HEK293T (cell line): ENCODE measurements around the gene TMEM218.

Experiments
- CTCF ChIA-PET: fragments of 350-600 bp; formaldehyde crosslinking; extraction: SDS; loops from one replicate; lab custom pipeline; 2021; ENCODE audit warnings: antibody characterized with exemption, inconsistent platforms; lab: Yijun Ruan, JAX
- POLR2A ChIA-PET: fragments of 350-600 bp; formaldehyde crosslinking; extraction: SDS; loops from one replicate; lab custom pipeline; 2020; ENCODE audit warnings: antibody characterized with exemption, inconsistent platforms; lab: Yijun Ruan, JAX
- DNase-seq: peaks from one replicate; pipeline ENCODE4 v3.0.0; 2012; ENCODE audit warnings: mixed read lengths; ENCODE audit errors: extremely low spot score
- ARNT ChIP-seq: fragments of 450-650 bp; IDR thresholded peaks from 2 replicates; pipeline ENCODE4 v1.6.1; 2017; ENCODE audit warnings: mild to moderate bottlenecking
- BHLHE40 ChIP-seq: fragments of 450-650 bp; IDR thresholded peaks from 2 replicates; pipeline ENCODE4 v1.6.1; 2016; ENCODE audit warnings: mild to moderate bottlenecking, moderate library complexity, borderline replicate concordance
- CTBP1 ChIP-seq: fragments of 450-650 bp; IDR thresholded peaks from 2 replicates; pipeline ENCODE4 v1.6.1; 2016; ENCODE audit warnings: borderline replicate concordance
- ELF4 ChIP-seq: fragments of 450-650 bp; IDR thresholded peaks from 2 replicates; pipeline ENCODE4 v1.6.1; 2017; ENCODE audit warnings: antibody characterized with exemption
- FOXA1 ChIP-seq: fragments of 450-650 bp; IDR thresholded peaks from 2 replicates; pipeline ENCODE4 v1.6.1; 2016; ENCODE audit warnings: mild to moderate bottlenecking
- FOXK2 ChIP-seq: fragments of 450-650 bp; IDR thresholded peaks from 2 replicates; pipeline ENCODE4 v1.6.1; 2016; ENCODE audit warnings: mild to moderate bottlenecking
- FOXM1 ChIP-seq: fragments of 450-650 bp; IDR thresholded peaks from 2 replicates; pipeline ENCODE4 v1.6.1; 2017; ENCODE audit warnings: mild to moderate bottlenecking, borderline replicate concordance
- HDGF ChIP-seq: fragments of 450-650 bp; IDR thresholded peaks from 2 replicates; pipeline ENCODE4 v1.6.1; 2017; ENCODE audit warnings: antibody characterized with exemption, borderline replicate concordance
- L3MBTL2 ChIP-seq: fragments of 450-650 bp; conservative IDR thresholded peaks from 2 replicates; pipeline ENCODE4 v1.6.1; 2016; ENCODE audit warnings: mild to moderate bottlenecking
- LEF1 ChIP-seq: fragments of 450-650 bp; IDR thresholded peaks from 2 replicates; pipeline ENCODE4 v1.6.1; 2017; ENCODE audit warnings: mild to moderate bottlenecking, borderline replicate concordance
- NFRKB ChIP-seq: fragments of 450-650 bp; IDR thresholded peaks from 2 replicates; pipeline ENCODE4 v1.6.1; 2016; ENCODE audit warnings: mild to moderate bottlenecking, moderate library complexity
- SP1 ChIP-seq: fragments of 450-650 bp; IDR thresholded peaks from 2 replicates; pipeline ENCODE4 v1.6.1; 2017
- SUZ12 ChIP-seq: fragments of 450-650 bp; IDR thresholded peaks from 2 replicates; pipeline ENCODE4 v1.6.1; 2016; ENCODE audit warnings: mild to moderate bottlenecking
- TARDBP ChIP-seq: fragments of 450-650 bp; IDR thresholded peaks from 2 replicates; pipeline ENCODE4 v1.6.1; 2016
- ZNF384 ChIP-seq: fragments of 450-650 bp; IDR thresholded peaks from 2 replicates; pipeline ENCODE4 v1.6.1; 2016
- TF ChIP-seq, protein P1 (sequence below): fragments of 450-650 bp; IDR thresholded peaks from 2 replicates; pipeline ENCODE4 v1.6.1; 2016

TMEM218 gene

DNA sequence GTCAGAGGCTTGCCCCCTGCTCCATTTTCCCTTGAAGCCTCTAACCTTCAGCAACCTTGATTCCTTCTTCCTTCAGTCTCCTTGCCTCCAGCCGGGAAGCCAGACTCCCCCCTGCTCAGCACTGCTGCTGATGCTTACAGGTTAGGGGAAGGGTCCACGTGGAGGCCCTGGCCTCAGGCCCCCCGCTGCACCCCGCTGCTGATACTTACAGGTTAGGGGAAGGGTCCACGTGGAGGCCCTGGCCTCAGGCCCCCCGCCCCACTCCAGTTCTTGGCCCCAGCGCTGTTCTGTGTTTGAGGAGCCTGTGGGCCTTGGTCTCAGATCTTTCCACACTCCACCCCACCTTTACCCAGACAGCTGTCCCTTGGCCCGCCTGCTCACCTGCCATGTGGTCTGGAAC lies 27.5 kb upstream of the TMEM218 start:
- ChIA-PET POLR2A (interaction anchor here (0.9 kb wide), 1 partner anchor 27 kb away, joined by 3 read pairs; no protein-coding TSS in a partner anchor), CTCF (no interaction called here)
- TF ChIP-seq FOXA1 (no peak), TARDBP (no peak), CTBP1 (no peak), L3MBTL2 (no peak), NFRKB (no peak), SP1 (no peak), BHLHE40 (no peak), ELF4 (no peak), LEF1 (no peak), ARNT (no peak), FOXM1 (no peak), FOXK2 (no peak), SUZ12 (no peak), ZNF384 (no peak), HDGF (no peak)
- TF ChIP-seq, protein P1, sequence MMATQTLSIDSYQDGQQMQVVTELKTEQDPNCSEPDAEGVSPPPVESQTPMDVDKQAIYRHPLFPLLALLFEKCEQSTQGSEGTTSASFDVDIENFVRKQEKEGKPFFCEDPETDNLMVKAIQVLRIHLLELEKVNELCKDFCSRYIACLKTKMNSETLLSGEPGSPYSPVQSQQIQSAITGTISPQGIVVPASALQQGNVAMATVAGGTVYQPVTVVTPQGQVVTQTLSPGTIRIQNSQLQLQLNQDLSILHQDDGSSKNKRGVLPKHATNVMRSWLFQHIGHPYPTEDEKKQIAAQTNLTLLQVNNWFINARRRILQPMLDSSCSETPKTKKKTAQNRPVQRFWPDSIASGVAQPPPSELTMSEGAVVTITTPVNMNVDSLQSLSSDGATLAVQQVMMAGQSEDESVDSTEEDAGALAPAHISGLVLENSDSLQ, result no peak
- DNase-seq, result no peak

DNA sequence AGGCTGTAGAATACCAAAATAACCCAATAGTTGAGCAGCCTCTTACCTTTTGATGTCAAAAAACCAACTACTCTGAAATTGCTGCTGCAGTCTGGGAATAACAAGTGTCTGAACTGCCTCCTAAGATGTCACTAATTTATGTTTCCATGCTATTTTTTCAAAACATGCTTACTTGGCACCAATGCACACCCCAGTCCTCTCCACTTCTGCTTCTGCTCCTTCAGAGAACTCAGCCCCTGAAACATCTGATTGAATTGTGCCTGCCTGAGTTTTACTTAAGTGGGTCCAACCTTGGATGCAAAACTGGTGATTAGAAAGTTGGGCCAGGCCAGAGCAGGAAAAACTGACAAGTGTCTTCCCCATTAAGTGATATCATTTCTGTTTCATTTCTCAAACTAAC lies 24.6 kb upstream of the TMEM218 start:
- no peak for DNase-seq
- ChIA-PET POLR2A (no interaction called here), CTCF (no interaction called here)
- TF ChIP-seq BHLHE40, result no peak
- TF ChIP-seq HDGF, result no peak
- TF ChIP-seq SP1, result no peak
- no peak for TF ChIP-seq TARDBP
- no peak for TF ChIP-seq SUZ12
- TF ChIP-seq LEF1, result no peak
- TF ChIP-seq FOXA1, result no peak
- TF ChIP-seq ZNF384, result no peak
- TF ChIP-seq NFRKB, result no peak
- no peak for TF ChIP-seq L3MBTL2
- TF ChIP-seq, protein P1, result no peak
- TF ChIP-seq FOXM1, result no peak
- TF ChIP-seq CTBP1, result no peak
- no peak for TF ChIP-seq ELF4
- no peak for TF ChIP-seq ARNT
- no peak for TF ChIP-seq FOXK2

DNA sequence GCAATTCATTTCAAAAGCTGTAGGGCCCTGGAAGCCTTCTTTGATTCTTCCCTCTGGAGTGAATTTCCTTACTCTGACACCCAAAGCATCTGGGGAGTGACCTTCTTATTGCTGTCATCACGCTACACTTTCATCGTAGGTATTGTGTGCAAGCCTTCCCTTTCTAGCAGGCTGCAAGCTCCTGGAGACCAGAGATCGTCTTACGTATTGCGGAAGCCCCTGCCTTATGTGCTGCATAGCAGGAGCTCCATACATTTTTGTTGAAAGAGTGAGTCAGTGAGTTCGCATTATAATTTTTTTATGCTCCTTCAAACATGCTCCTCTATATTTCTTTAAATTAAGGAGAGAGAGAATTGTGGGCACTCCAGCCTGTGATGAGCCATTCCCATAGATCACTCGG lies 21.2 kb upstream of the TMEM218 start:
- CTCF ChIA-PET, result interaction anchor here (0.6 kb wide), 1 partner anchor 47 kb away, joined by 4 read pairs; no protein-coding TSS in a partner anchor
- no peak for DNase-seq
- POLR2A ChIA-PET, result interaction anchor here (1.2 kb wide), 1 partner anchor 21 kb away, joined by 3 read pairs; the partner anchor contains the start of gene TMEM218
- TF ChIP-seq CTBP1 (no peak), HDGF (no peak), SUZ12 (no peak), ELF4 (no peak), LEF1 (no peak), FOXK2 (no peak), FOXA1 (no peak)
- TF ChIP-seq, protein P1, result no peak

DNA sequence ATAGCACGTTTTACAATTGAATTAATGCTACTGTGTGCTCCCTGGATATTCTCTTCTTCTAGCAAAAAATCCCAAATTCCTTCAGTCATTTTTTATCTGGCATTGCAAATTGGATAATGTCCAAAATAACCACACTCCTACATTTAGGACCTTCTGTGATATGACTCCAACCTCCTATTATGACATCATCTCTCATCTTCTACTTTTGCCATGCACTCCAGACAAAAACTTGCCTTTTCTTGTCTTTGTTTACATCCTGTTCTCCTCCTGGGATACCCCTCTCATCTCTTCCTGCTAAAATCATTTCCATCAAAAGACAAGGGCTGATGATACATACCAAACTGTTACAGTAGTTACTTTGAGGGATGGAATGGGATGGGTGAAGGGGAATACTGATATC lies 20.6 kb upstream of the TMEM218 start:
- DNase-seq, result no peak
- CTCF ChIA-PET, result interaction anchor here (0.6 kb wide), 1 partner anchor 48 kb away, joined by 4 read pairs; no protein-coding TSS in a partner anchor
- POLR2A ChIA-PET, result interaction anchor here (1.2 kb wide), 1 partner anchor 20 kb away, joined by 3 read pairs; the partner anchor contains the start of gene TMEM218
- TF ChIP-seq FOXM1, result no peak
- TF ChIP-seq TARDBP, result no peak
- no peak for TF ChIP-seq L3MBTL2
- TF ChIP-seq, protein P1, result no peak
- TF ChIP-seq CTBP1, result no peak
- no peak for TF ChIP-seq NFRKB
- TF ChIP-seq SUZ12, result no peak
- no peak for TF ChIP-seq ELF4
- no peak for TF ChIP-seq HDGF
- no peak for TF ChIP-seq ZNF384

DNA sequence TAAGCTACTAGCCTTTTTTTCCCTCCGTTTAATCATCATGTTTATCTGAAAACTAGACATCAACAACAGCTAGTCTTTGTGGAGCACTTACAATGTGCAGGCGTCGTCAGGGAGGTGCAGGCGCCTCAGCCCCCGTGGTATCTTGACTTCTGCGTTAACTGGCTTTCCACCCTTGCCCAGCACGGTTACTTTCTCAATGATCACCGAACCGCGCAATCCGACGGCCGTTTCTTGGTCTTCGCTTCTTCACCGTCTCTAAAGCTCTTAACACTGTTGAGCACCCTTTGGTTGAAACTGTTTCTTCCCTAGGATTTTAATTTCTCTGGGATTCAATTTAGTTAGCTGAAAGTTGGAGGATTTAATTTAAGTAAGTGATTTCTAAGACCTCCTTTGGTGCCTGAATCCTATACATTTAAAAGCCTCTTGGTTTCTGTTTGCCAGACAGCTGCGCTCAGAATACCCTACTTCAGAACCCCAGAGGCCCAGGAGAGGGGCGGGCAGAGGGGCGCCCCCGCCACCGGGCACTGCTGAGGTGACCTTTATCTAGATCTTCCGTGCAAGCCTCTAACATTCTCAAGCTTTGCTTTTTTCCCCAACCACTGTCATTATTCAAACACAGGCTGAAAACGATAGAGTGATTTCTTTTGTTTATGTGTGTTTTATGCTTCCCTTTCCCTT lies 18.0 kb upstream of the TMEM218 start:
- no peak for DNase-seq
- ChIA-PET CTCF (interaction anchor here (1.4 kb wide), 1 partner anchor 13 kb away, joined by 6 read pairs; no protein-coding TSS in a partner anchor), POLR2A (interaction anchor here (1.2 kb wide), 1 partner anchor 18 kb away, joined by 3 read pairs; the partner anchor contains the start of gene TMEM218)
- TF ChIP-seq LEF1 (no peak), FOXK2 (no peak)
